ENCODE measurements around the gene MRPL27.

Gene MRPL27

GRCh38 chr17:50354198-50354597 lies 18.8 kb downstream of the MRPL27 start:
- Histone ChIP-seq H3K36me3 (peaks cover 59% of the 10 kb centered on the region), H3K4me1 (ENCODE audit: control insufficient read depth in 1 of 2, insufficient read depth in 1 of 2, low read depth in 1 of 2, low read length in 1 of 2) (no peaks in the 10 kb centered on the region), H3K27me3 (no peaks in the 10 kb centered on the region), H3K9me3 (no peaks in the 10 kb centered on the region), H3K4me3 (ENCODE audit: low read depth in 1 of 2, low read length in 1 of 2) (no peak overlapping the region), H3K27ac (no peak overlapping the region)
- TF ChIP-seq CTCF (IDR thresholded peaks at IDR 0.05), result no peak

- no peak for TF ChIP-seq CTCF (IDR thresholded peaks at IDR 0.05)
- Histone ChIP-seq H3K4me3 (ENCODE audit: low read depth in 1 of 2, low read length in 1 of 2) (no peak overlapping the region), H3K4me1 (ENCODE audit: control insufficient read depth in 1 of 2, insufficient read depth in 1 of 2, low read depth in 1 of 2, low read length in 1 of 2) (no peaks in the 10 kb centered on the region), H3K9me3 (no peaks in the 10 kb centered on the region), H3K27ac (no peak overlapping the region), H3K27me3 (no peaks in the 10 kb centered on the region), H3K36me3 (peaks cover 54% of the 10 kb centered on the region)
Measured at GRCh38 chr17:50353600-50354195, 19.3 kb downstream of the MRPL27 start.

- Histone ChIP-seq H3K9me3 (no peaks in the 10 kb centered on the region), H3K27ac (no peak overlapping the region), H3K36me3 (peaks cover 47% of the 10 kb centered on the region), H3K4me1 (ENCODE audit: control insufficient read depth in 1 of 2, insufficient read depth in 1 of 2, low read depth in 1 of 2, low read length in 1 of 2) (no peaks in the 10 kb centered on the region), H3K4me3 (ENCODE audit: low read depth in 1 of 2, low read length in 1 of 2) (no peak overlapping the region), H3K27me3 (no peaks in the 10 kb centered on the region)
- TF ChIP-seq CTCF (IDR thresholded peaks at IDR 0.05), result no peak
Measured at GRCh38 chr17:50352693-50353599, 20.0 kb downstream of the MRPL27 start.

GRCh38 chr17:50352072-50352692 lies 20.8 kb downstream of the MRPL27 start:
- Histone ChIP-seq H3K4me1 (ENCODE audit: control insufficient read depth in 1 of 2, insufficient read depth in 1 of 2, low read depth in 1 of 2, low read length in 1 of 2) (peaks cover 0 to under 1% of the 10 kb centered on the region in 2 experiments), H3K27ac (no peak overlapping the region), H3K9me3 (no peaks in the 10 kb centered on the region), H3K36me3 (peaks cover 42% of the 10 kb centered on the region), H3K4me3 (ENCODE audit: low read depth in 1 of 2, low read length in 1 of 2) (no peak overlapping the region), H3K27me3 (peaks cover 2% of the 10 kb centered on the region)
- TF ChIP-seq CTCF (IDR thresholded peaks at IDR 0.05), result no peak

- Histone ChIP-seq H3K27ac (no peak overlapping the region), H3K36me3 (peaks cover 27% of the 10 kb centered on the region), H3K9me3 (no peaks in the 10 kb centered on the region), H3K27me3 (peaks cover 6% of the 10 kb centered on the region), H3K4me1 (ENCODE audit: control insufficient read depth in 1 of 2, insufficient read depth in 1 of 2, low read depth in 1 of 2, low read length in 1 of 2) (peaks cover 8 to 9% of the 10 kb centered on the region in 2 experiments), H3K4me3 (ENCODE audit: low read depth in 1 of 2, low read length in 1 of 2) (no peak overlapping the region)
- TF ChIP-seq CTCF (IDR thresholded peaks at IDR 0.05), result no peak
Measured at GRCh38 chr17:50350733-50351132, 22.3 kb downstream of the MRPL27 start.
